K562 (cell line): Measurements from ENCODE around the gene WDR81. TPM values are rescaled to one million over a fixed set of nuclear protein-coding genes. Genes with fewer than 3 reads are reported as not detected.

ENCODE experiments used
- ATF1 ChIP-seq, 2 experiments: fragments of 450-650 bp in 1 of 2; IDR thresholded peaks; 2 replicates each; pipeline ENCODE4 v1.6.1; 2016; ENCODE audit warnings: missing compliant biosample characterization in 1 of 2, missing genetic modification characterization in 1 of 2
- BRD4 ChIP-seq: fragments of 200-600 bp; sonication (generic); IDR thresholded peaks from 2 replicates; pipeline ENCODE4 v1.6.1; 2017; ENCODE audit warnings: inconsistent platforms
- CCNT2 ChIP-seq: IDR thresholded peaks from 2 replicates; pipeline ENCODE4 v1.6.1; 2011; ENCODE audit warnings: borderline replicate concordance, low read depth, mild to moderate bottlenecking, moderate library complexity, mixed read lengths, low read length; ENCODE audit not compliant: insufficient read length; ENCODE audit errors: extremely low read depth
- CEBPZ ChIP-seq: fragments of 150-350 bp; IDR thresholded peaks from 2 replicates; pipeline ENCODE4 v1.6.1; 2014; ENCODE audit warnings: low read depth, mild to moderate bottlenecking, low read length, borderline replicate concordance
- HDAC1 ChIP-seq, 2 experiments: fragments of 450-650 bp; IDR thresholded peaks; 2 replicates each; pipeline ENCODE4 v1.6.1; 2016 to 2017; ENCODE audit warnings: inconsistent platforms in 1 of 2, mild to moderate bottlenecking in 1 of 2, moderate library complexity in 1 of 2
- KDM1A ChIP-seq, 2 experiments: fragments of 450-650 bp; IDR thresholded peaks; 2 replicates each; pipeline ENCODE4 v1.6.1; 2016; ENCODE audit warnings: mild to moderate bottlenecking in 2 of 2
- MAX ChIP-seq: sonication (generic); formaldehyde crosslinking; IDR thresholded peaks from 2 replicates; pipeline ENCODE4 v1.9.0; 2022; ENCODE audit warnings: mild to moderate bottlenecking, missing genetic modification reagents
- MYC ChIP-seq, 2 experiments: fragments of 250-450 bp in 1 of 2; sonication (Bioruptor Pico) in 1 of 2; IDR thresholded peaks; 2 replicates each; pipeline versions ENCODE4 v1.5.1 to v1.6.1; 2012 to 2021; ENCODE audit warnings: low read depth in 2 of 2, borderline replicate concordance in 1 of 2, improper control_type of control experiment in 1 of 2, low read length in 1 of 2, mild to moderate bottlenecking in 1 of 2, moderate library complexity in 1 of 2
- NFATC3 ChIP-seq: fragments of 450-650 bp; IDR thresholded peaks from 2 replicates; pipeline ENCODE4 v1.6.1; 2017; ENCODE audit warnings: mild to moderate bottlenecking
- NKRF ChIP-seq: fragments of 450-650 bp; IDR thresholded peaks from 2 replicates; pipeline ENCODE4 v1.6.1; 2016; ENCODE audit warnings: borderline replicate concordance
- NR2C1 ChIP-seq, 2 experiments: fragments of 450-650 bp; IDR thresholded peaks; 2 replicates each; pipeline ENCODE4 v1.6.1; 2017; ENCODE audit warnings: mild to moderate bottlenecking in 2 of 2, antibody characterized with exemption in 1 of 2, inconsistent platforms in 1 of 2, missing compliant biosample characterization in 1 of 2, missing genetic modification characterization in 1 of 2
- NR2C2 ChIP-seq, 2 experiments: fragments of 200-800 bp in 1 of 2; sonication (Bioruptor generic) in 1 of 2; sonication (generic) in 1 of 2; formaldehyde crosslinking in 1 of 2; IDR thresholded peaks; 2 replicates each; pipeline versions ENCODE4 v1.6.1 to v1.8.0; 2016 to 2022; ENCODE audit warnings: mild to moderate bottlenecking in 1 of 2, missing compliant biosample characterization in 1 of 2, missing genetic modification characterization in 1 of 2, missing genetic modification reagents in 1 of 2
- RAD21 ChIP-seq, 2 experiments: fragments of 250-450 bp in 1 of 2; fragments of 450-650 bp in 1 of 2; sonication (Bioruptor Pico) in 1 of 2; formaldehyde crosslinking in 1 of 2; IDR thresholded peaks in 1 of 2; conservative IDR thresholded peaks in 1 of 2; 2 replicates each; pipeline versions ENCODE4 v1.4.0 to v1.8.0; 2020 to 2022; ENCODE audit warnings: mild to moderate bottlenecking in 2 of 2, moderate library complexity in 1 of 2
- RBM39 ChIP-seq: fragments of 200-400 bp; formaldehyde crosslinking; optimal IDR thresholded peaks from 2 replicates; pipeline ENCODE3; 2018; ENCODE audit warnings: low read depth, low read length
- TCF15 ChIP-seq: fragments of 250-450 bp; sonication (Bioruptor Pico); IDR thresholded peaks from 2 replicates; pipeline ENCODE4 v1.8.0; 2022; ENCODE audit warnings: moderate library complexity, mild to moderate bottlenecking, inconsistent platforms
- USF2 ChIP-seq: sonication (generic); formaldehyde crosslinking; IDR thresholded peaks from 2 replicates; pipeline ENCODE4 v1.5.0; 2020; ENCODE audit warnings: missing genetic modification reagents
- ZFX ChIP-seq: sonication (generic); formaldehyde crosslinking; IDR thresholded peaks from 2 replicates; pipeline ENCODE4 v1.8.0; 2022; ENCODE audit warnings: mild to moderate bottlenecking, missing genetic modification reagents, moderate library complexity
- ZNF316 ChIP-seq: fragments of 450-650 bp; IDR thresholded peaks from 2 replicates; pipeline ENCODE4 v1.6.1; 2016
- polyA plus RNA-seq, 8 experiments: library from polyadenylated mRNA; depleted of rRNA in 4 of 8; stranded (reverse) in 5 of 8; unstranded in 3 of 8; fragments of >200 nt; fragmentation: Nextera tagmentation in 2 of 8; fragmentation: Illumina TruSeq in 1 of 8; extraction: Ambion mirVana in 2 of 8; extraction: Trizol in 1 of 8; gene quantifications; 2 replicates each; pipeline versions ENCODE4 v1.2.1 to v1.2.3, GENCODE V29; 2011 to 2014; ENCODE audit warnings: inconsistent platforms in 1 of 8, missing spikeins in 1 of 8
- total RNA-seq, 7 experiments: library from RNA; depleted of rRNA in 6 of 7; stranded (reverse); fragments of >200 nt in 6 of 7; fragmentation: Illumina TruSeq in 2 of 7; extraction: Trizol in 2 of 7; gene quantifications; 2 replicates each; pipeline versions ENCODE4 v1.2.1 to v1.2.3, GENCODE V29; 2011 to 2021; ENCODE audit warnings: low replicate concordance in 1 of 7

The WDR81 gene
- total and polyA plus RNA-seq, 9 of the 15 experiments (the other 6 are each of a cell fraction or from before 2014, with no cell fraction given): 0.01 to 17.1 (median 3.3) TPM

GRCh38 chr17:1716912-1717695, 7.4 kb upstream of the WDR81 start (continued):
- TF ChIP-seq CEBPZ (no peak), CCNT2 (peak; percentile 53), NFATC3 (no peak), NR2C2 (CRISPR knock-in tag; IDR thresholded peaks at IDR 0.05) (peak; percentile 74; the same call in 1 of the 2 replicates), NR2C2 (tag; IDR thresholded peaks at IDR 0.05) (peak; percentile 96), NKRF (peak; percentile 77), BRD4 (peak; percentile 94), RAD21 (CRISPR knock-in tag; conservative IDR thresholded peaks at IDR 0.05 in 1 of 2, IDR thresholded peaks at IDR 0.05 in 1 of 2) (0 out of 4 replicates have a peak, but pooled peaks have one; percentile 3 to 8), RBM39 (no peak), ZNF316 (peak; percentile 92), MYC (IDR thresholded peaks at IDR 0.05; ENCODE audit: low read depth, low read length) (peak; percentile 63), MYC (CRISPR knock-in tag; IDR thresholded peaks at IDR 0.05; ENCODE audit: borderline replicate concordance, low read depth) (no peak), ZFX (CRISPR knock-in tag) (peak; percentile 65), USF2 (CRISPR knock-in tag) (peak; percentile 61), MAX (CRISPR knock-in tag) (0 out of 2 replicates have a peak, but pooled peaks have one; percentile 11), TCF15 (CRISPR knock-in tag) (no peak), ATF1 (CRISPR knock-in tag; IDR thresholded peaks at IDR 0.05) (no peak), ATF1 (tag; IDR thresholded peaks at IDR 0.05) (peak; percentile 79), NR2C1 (IDR thresholded peaks at IDR 0.05) (peak; percentile 82), NR2C1 (tag; IDR thresholded peaks at IDR 0.05) (peak; percentile 84), HDAC1 (IDR thresholded peaks at IDR 0.05) (peak in 1 of 2 experiments; percentile 82; a peak in 2 of 4 replicates), KDM1A (IDR thresholded peaks at IDR 0.05) (peak; percentile 87)
